ENCODE results near the gene KCNH3.

GRCh38 chr12:49511410-49511809 is 27.4 kb upstream of the KCNH3 start:
- TF ChIP-seq CTCF (conservative IDR thresholded peaks at IDR 0.05 in 1 of 2, IDR thresholded peaks at IDR 0.05 in 1 of 2; ENCODE audit: extremely low read depth in 1 of 2, insufficient read depth in 1 of 2, low read depth in 1 of 2, low read length in 2 of 2) (no peak), EZH2 (IDR thresholded peaks at IDR 0.05; ENCODE audit: borderline replicate concordance, low read length) (no peak)
